Inferior parietal cortex (tissue), 1 donor: Measurements from ENCODE around the gene CGB2.
"Not testable (repeated sequence)": the region's sequence is repeated elsewhere in the genome, so short reads cannot be mapped to it uniquely, and the experiment has no call there.

ENCODE experiments used
- DNase-seq: peaks from one replicate; pipeline ENCODE4 v3.0.0-alpha.2; 2016; ENCODE audit errors: extremely low spot score

CGB2 gene

GRCh38 chr19:49010453-49010852 is 21.2 kb upstream of the CGB2 start:
- no peak for DNase-seq

DNA sequence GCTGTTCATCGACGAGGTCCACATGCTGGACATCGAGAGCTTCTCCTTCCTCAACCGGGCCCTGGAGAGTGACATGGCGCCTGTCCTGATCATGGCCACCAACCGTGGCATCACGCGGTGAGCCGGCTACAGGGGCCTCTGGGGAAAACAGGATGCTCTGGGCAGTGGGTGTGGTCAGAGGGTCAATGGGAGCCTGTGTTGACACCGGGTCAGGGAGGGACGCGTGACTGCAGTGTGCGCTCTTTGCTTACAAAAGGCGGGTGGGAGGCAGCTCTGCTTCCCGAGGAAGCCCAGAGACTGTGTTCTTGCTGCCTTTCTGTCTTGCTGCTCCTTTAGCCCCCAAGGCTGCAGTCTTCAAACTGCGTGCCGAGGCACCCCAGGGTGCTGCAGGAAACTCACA is 20.5 kb upstream of the CGB2 start:
- DNase-seq: no peak

DNA sequence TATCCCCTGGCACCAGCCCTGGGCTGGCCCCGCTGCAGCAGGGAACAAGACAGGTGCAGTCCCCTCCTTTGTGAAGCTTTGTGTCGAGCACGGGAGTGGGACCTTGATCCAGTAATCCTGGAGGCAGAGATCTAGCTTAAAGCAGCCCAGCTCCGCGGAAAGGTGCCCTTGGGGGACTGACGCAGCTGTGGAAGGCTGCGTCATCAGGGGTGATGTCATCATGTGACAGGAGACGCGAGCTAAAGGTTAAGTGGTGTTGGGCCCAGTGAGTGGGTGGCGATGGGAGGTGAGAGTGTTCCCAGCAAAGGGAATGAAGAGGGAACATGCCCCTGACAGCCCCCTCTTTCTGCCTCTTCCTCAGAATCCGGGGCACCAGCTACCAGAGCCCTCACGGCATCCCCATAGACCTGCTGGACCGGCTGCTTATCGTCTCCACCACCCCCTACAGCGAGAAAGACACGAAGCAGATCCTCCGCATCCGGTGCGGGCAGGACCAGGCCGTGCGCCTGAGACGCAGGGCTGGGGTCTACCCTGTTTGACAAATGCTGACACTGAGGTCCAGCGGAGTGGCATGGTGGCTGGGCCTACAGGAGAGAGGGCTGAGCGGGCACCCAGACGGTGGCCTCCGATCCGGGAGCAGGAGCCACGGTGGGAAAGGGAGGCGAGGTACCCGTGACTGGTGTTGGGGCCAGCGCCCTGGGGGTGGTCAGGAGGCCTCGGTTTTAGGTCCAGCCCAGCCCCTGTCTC is 17.4 kb upstream of the CGB2 start:
- no peak for DNase-seq

DNA sequence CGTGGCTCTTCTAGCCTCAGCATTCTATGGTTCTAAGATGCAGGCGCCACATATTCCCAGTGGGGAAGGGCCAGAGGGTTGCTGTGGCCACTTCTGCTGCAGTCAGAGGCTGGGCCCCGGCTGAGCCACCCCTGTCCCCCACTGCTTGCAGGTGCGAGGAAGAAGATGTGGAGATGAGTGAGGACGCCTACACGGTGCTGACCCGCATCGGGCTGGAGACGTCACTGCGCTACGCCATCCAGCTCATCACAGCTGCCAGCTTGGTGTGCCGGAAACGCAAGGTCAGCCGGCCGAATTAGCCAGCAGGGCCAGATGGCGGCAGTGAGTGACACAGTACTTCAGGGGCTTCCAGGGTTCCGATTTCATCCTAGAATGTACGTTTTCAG is 16.8 kb upstream of the CGB2 start:
- DNase-seq: no peak

DNA sequence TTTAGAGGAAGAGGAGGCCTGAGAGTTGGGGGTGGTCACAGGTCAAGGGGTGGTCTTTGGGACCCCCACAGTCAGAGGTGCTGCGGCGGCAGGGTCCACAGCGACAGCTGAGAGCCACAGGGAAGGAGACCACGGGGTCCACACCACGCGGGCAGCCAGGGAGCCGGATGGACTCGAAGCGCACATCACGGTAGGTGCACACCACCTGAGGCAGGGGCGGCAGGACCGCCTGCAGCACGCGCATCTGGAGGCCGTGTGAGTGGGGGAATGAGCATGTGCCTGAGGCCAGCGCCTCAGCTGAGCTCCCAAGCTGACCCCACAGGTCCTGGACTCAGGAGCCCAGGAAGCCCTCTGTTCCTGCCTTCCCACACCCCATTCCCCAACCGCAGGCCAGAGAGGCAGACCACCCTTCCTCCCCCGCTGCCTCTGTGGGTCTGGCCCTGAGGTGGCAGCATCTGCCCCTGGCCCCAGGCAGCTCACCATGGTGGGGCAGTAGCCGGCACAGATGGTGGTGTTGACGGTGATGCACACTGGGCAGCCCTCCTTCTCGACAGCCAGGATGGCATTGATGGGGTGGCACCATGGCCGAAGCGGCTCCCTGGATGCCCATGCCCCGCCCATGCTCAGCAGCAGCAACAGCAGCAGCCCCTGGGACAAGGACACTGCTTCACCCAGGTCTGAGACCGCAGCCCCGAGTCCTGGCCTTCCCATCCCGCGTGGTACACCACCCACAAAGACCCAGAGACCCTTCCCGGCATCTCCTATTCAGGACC is 15.4 kb upstream of the CGB2 start:
- no peak for DNase-seq

GRCh38 chr19:49017041-49017665 is 14.5 kb upstream of the CGB2 start, which contains the start of gene LHB:
Gene LHB, minus strand, starts transcription at chr19:49017091. Its CDS starts 10 bp downstream, at chr19:49017081.
- no peak for DNase-seq

GRCh38 chr19:49017666-49018351 is 13.9 kb upstream of the CGB2 start:
- DNase-seq: no peak

DNA sequence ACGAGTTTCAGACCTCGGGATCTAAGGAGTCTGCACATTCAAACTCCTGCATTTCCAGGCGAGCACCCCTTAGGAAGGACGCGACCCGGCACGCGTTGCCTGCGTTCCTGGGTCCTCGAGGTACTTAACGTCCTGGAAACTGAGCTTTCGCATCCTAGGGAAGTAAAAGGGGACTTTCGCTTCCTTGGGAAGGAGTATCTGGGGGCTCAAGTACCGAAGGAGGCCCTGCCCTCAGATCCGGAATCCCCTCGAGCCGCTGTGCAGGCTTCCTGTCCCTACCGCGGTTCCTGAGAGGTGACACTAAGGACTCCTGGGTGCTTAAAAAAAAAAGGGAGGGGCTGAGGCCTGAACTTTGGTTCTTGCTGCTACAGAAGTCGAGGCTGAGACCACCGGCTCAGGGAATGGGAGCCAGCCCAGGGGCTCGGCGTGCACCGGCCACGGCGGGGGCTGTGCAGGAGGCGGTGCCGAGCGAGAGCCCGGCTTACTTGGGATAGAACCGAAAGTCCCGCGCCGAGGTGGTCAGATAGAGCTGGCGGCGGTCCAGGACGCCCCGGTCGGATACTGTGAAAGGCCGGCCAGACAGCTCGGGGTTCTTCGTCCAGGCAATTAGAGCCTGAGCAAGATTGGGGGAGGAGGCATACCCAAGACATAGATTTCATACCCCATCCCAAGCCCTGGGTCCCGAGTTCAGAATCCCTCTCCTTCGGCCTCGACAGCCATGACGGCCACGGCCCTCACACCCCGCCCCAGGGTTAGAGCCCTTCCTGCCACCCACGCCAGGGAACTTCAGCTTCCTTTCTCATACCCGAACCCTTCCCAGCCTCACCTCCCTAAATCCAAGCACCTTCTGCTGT is 13.1 kb upstream of the CGB2 start:
- DNase-seq: not testable (repeated sequence)

DNA sequence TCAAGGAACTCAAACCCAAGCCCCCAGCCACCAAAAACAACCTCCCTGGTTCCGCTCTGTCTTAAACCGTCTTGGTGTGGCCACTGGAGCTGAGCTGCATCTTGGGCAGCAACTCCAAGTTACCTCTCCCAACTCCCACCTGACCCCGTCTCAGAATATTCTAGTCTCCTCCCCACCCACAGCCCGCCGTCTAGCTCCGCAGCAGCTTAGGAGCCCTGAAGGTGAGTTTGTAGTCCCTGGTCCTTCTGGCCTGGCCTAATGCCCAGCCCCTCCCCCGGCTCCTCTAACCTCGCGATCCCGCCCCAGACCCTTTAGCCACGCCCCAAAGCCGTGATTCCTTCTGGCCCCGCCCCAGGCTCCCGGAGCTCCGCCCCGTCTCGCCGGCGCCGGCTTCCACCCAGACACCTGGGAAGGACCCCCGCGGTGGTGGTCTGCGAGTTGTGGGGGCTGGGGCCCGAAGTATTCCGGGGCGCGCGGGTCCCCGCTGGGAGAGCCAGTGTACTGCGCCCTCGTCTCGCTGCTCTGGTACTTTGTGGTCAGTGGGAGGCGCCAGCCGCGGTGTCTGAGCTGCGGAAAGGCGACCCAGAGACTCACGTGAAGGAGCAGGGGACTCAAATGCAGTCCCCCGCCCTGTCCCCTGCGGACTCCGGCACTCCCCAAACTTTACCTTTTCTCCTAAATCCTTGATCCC is 12.3 kb upstream of the CGB2 start:
- DNase-seq: no peak

GRCh38 chr19:49020342-49020741 is 11.3 kb upstream of the CGB2 start:
- DNase-seq: no peak

- DNase-seq: no peak
These were observed 10.5 kb upstream of the CGB2 start for GRCh38 chr19:49020931-49021895.

DNA sequence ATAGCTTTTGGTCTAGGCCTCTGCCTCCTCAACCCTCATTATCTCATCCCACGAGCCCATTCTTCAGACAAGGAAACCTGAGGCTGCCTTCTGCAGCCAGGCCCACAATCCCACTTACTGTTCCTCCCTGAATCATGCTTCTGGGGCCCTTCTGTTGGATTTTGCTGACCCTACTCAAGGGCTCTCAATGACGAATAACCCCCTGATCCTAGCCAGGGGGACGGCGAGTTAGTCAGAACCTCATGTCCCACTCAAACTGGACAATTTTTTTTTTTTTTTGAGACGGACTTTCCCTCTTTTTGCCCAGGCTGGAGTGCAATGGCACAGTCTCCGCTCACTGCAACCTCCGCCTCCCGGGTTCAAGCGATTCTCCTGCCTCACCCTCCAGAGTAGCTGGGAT is 9.6 kb upstream of the CGB2 start:
- no peak for DNase-seq

- not testable (repeated sequence) for DNase-seq
These were observed 7.5 kb upstream of the CGB2 start, which contains the start of gene CGB3 for GRCh38 chr19:49024233-49024632. Gene CGB3, minus strand, starts transcription at chr19:49024333. Its CDS starts 362 bp downstream, at chr19:49023971.

- DNase-seq: not testable (repeated sequence)
These were observed 6.6 kb upstream of the CGB2 start for GRCh38 chr19:49025088-49025487.

DNA sequence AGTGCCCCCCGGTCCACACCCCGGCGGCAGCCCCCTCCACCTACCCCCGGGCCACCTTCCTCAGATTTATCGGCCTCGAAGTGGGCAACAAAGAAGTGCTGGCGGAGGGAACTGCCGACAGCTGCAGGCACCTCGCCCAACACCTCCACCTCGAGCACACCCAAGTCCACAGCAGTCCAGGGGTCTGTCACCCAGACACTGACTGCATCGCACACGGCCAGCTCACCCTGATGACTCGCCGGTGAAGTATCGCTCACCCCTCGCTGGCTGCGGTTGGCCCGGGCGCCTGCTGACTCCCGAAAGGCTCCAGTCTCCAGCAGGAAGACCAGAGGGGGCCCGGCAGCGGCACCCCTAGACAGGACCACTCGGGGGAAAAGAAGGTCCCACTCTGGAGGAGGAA is 6.1 kb upstream of the CGB2 start:
- not testable (repeated sequence) for DNase-seq

DNA sequence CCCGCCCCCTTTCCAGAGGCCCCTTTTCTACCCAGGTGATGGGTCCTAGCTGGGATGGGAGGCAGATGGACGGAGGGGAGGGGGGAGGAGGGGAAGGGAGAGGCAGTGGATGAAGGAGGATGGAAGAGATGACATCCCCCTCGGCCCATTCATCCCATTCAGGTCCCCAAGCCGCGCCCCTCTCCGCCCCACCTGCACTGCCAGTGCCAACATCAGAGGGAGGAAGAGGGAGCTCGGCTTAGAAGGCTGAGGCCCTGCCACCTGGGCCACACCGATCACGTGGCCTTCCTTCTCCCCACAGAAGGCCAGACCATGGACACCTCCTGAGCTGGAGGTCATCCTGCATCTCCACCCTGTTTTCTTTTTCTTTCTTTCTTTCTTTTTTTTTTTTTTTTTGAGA is 3.0 kb upstream of the CGB2 start:
- not testable (repeated sequence) for DNase-seq

GRCh38 chr19:49029749-49030148 is 1.9 kb upstream of the CGB2 start:
- DNase-seq: not testable (repeated sequence)

DNA sequence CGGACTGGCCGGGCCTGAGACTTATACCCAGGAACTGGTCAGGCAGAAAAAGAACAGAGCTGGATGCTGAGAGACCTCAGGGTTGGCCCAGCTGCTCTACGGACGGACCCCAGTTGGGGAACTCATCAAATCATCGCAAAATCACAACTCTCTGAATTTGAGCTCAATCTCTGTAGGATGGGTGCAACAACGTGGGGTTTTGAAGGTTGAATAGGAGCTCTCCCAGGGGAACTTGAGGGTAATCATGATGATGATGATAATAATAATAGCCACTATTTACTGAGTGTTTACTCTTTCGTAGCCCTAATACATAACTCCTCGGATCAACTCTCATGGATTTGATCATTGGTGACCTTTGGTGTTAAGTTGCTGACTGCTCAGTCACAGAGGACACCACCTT is 1.4 kb upstream of the CGB2 start:
- DNase-seq: not testable (repeated sequence)

- not testable (repeated sequence) for DNase-seq
These were observed 5.1 kb downstream of the CGB2 start, which contains the start of gene CGB1 for GRCh38 chr19:49036815-49037214. Gene CGB1, minus strand, starts transcription at chr19:49036895. Its CDS starts 184 bp downstream, at chr19:49036711.
